ENCODE results near the gene ZNF682. TPM values are rescaled to one million over a fixed set of nuclear protein-coding genes. Genes with fewer than 3 reads are reported as not detected.

The ZNF682 gene
- total RNA-seq, 2 experiments from 2014 or later = 9.1 to 18.6 TPM

- H3K27ac ChIP-seq (ENCODE audit: low read depth, low read length, poor library complexity, severe bottlenecking) = no peak overlapping the region
These were observed 10.7 kb downstream of the ZNF682 start for GRCh38 chr19:20028611-20029010.

GRCh38 chr19:20005741-20006140 lies 33.6 kb downstream of the ZNF682 start:
- Histone ChIP-seq H3K4me1 (ENCODE audit: insufficient read depth, low read length, poor library complexity, severe bottlenecking) (no peaks in the 10 kb centered on the region), H3K79me2 (ENCODE audit: insufficient read depth, low read depth, low read length) (no peaks in the 10 kb centered on the region), H3K4me3 (ENCODE audit: low read depth, low read length, poor library complexity, severe bottlenecking) (no peak overlapping the region), H3K9me2 (ENCODE audit: insufficient read depth, low read length) (no peaks in the 10 kb centered on the region), H4K20me1 (ENCODE audit: insufficient read depth, low read length) (no peaks in the 10 kb centered on the region), H3K9me3 (ENCODE audit: low read length) (peaks cover 39% of the 10 kb centered on the region), H3K4me2 (ENCODE audit: low read length) (no peak overlapping the region), H3K27ac (ENCODE audit: low read depth, low read length, poor library complexity, severe bottlenecking) (no peak overlapping the region), H3K36me3 (ENCODE audit: insufficient read depth, low read length) (peaks cover 60% of the 10 kb centered on the region), H2AFZ (ENCODE audit: low read length) (no peak overlapping the region)
- TF ChIP-seq CTCF (conservative IDR thresholded peaks at IDR 0.05; ENCODE audit: low read length) (no peak), EZH2phosphoT487 (IDR thresholded peaks at IDR 0.05; ENCODE audit: borderline replicate concordance, low read depth, low read length) (no peak)
- POLR2A ChIA-PET = no interaction called here
- CTCF ChIA-PET (ENCODE audit: unreplicated experiment) = no interaction called here
- intact Hi-C loops (cut with micrococcal nuclease; ENCODE audit: unreplicated experiment) = no loop called here
- BruUV-seq (replicated peaks) = no TSS peak
- no peak for DNase-seq (ENCODE audit: low spot score)

More at GRCh38 chr19:20028611-20029010, 10.7 kb downstream of the ZNF682 start:
- Histone ChIP-seq H3K9me2 (ENCODE audit: insufficient read depth, low read length) (no peaks in the 10 kb centered on the region), H3K9me3 (ENCODE audit: low read length) (0 out of 2 replicates have a peak, but pooled peaks cover 9% of the 10 kb centered on the region), H3K79me2 (ENCODE audit: insufficient read depth, low read depth, low read length) (no peaks in the 10 kb centered on the region), H2AFZ (ENCODE audit: low read length) (no peak overlapping the region), H3K36me3 (ENCODE audit: insufficient read depth, low read length) (peaks cover 72% of the 10 kb centered on the region), H3K4me2 (ENCODE audit: low read length) (no peak overlapping the region), H3K4me3 (ENCODE audit: low read depth, low read length, poor library complexity, severe bottlenecking) (no peak overlapping the region), H4K20me1 (ENCODE audit: insufficient read depth, low read length) (no peaks in the 10 kb centered on the region), H3K4me1 (ENCODE audit: insufficient read depth, low read length, poor library complexity, severe bottlenecking) (no peaks in the 10 kb centered on the region)
- no peak for DNase-seq (ENCODE audit: low spot score)
- no TSS peak for BruUV-seq (replicated peaks)
- no peak for TF ChIP-seq CTCF (conservative IDR thresholded peaks at IDR 0.05; ENCODE audit: low read length)
- TF ChIP-seq EZH2phosphoT487 (IDR thresholded peaks at IDR 0.05; ENCODE audit: borderline replicate concordance, low read depth, low read length) = no peak
- CTCF ChIA-PET (ENCODE audit: unreplicated experiment) = no interaction called here
- intact Hi-C loops (cut with micrococcal nuclease; ENCODE audit: unreplicated experiment) = no loop called here
- POLR2A ChIA-PET = no interaction called here

- no TSS peak for BruUV-seq (replicated peaks)
- no peaks in the 10 kb centered on the region for H3K9me3 ChIP-seq (ENCODE audit: low read length)
- no peak overlapping the region for H3K4me2 ChIP-seq (ENCODE audit: low read length)
- H3K9me2 ChIP-seq (ENCODE audit: insufficient read depth, low read length) = no peaks in the 10 kb centered on the region
- H4K20me1 ChIP-seq (ENCODE audit: insufficient read depth, low read length) = no peaks in the 10 kb centered on the region
- ChIA-PET POLR2A (interaction anchor here (0.5 to 1.1 kb wide), 5 partner anchors 39 to 1746 kb away, joined by 3 to 4 read pairs (median 3); no protein-coding TSS in a partner anchor), CTCF (ENCODE audit: unreplicated experiment) (interaction anchor here (0.6 kb wide), 1 partner anchor 662 kb away, joined by 3 read pairs; no protein-coding TSS in a partner anchor)
- H3K4me3 ChIP-seq (ENCODE audit: low read depth, low read length, poor library complexity, severe bottlenecking) = no peak overlapping the region
- no peak overlapping the region for H2AFZ ChIP-seq (ENCODE audit: low read length)
- intact Hi-C loops (cut with micrococcal nuclease; ENCODE audit: unreplicated experiment) = loop anchor here (10.0 kb wide), 1 partner anchor 247 kb away; no protein-coding TSS in a partner anchor
- H3K36me3 ChIP-seq (ENCODE audit: insufficient read depth, low read length) = peaks cover 4% of the 10 kb centered on the region; the same call in 1 of the 2 replicates
- no peaks in the 10 kb centered on the region for H3K4me1 ChIP-seq (ENCODE audit: insufficient read depth, low read length, poor library complexity, severe bottlenecking)
- peak; percentile 86 for TF ChIP-seq CTCF (conservative IDR thresholded peaks at IDR 0.05; ENCODE audit: low read length)
- no peak for TF ChIP-seq EZH2phosphoT487 (IDR thresholded peaks at IDR 0.05; ENCODE audit: borderline replicate concordance, low read depth, low read length)
- peak; percentile 56 for DNase-seq (ENCODE audit: low spot score)
- H3K27ac ChIP-seq (ENCODE audit: low read depth, low read length, poor library complexity, severe bottlenecking) = no peak overlapping the region
- H3K79me2 ChIP-seq (ENCODE audit: insufficient read depth, low read depth, low read length) = no peaks in the 10 kb centered on the region
These were observed 41.5 kb downstream of the ZNF682 start for GRCh38 chr19:19997656-19998268.
